Effector memory CD4-positive, alpha-beta T cell (primary cell): ENCODE results near the gene DMAC2.

ENCODE experiments used
- DNase-seq, 3 donors: peaks; one replicate each; pipeline ENCODE4 v3.0.0-alpha.2; 2020
- H3K27ac ChIP-seq: 2 replicates; pipeline ENCODE4 v1.7.0; 2013; ENCODE audit warnings: mild to moderate bottlenecking, low read length, moderate library complexity; ENCODE audit not compliant: insufficient read depth, poor library complexity, severe bottlenecking
- H3K27me3 ChIP-seq: replicated peaks from 2 replicates; pipeline ENCODE4 v1.7.0; 2013; ENCODE audit warnings: mild to moderate bottlenecking, low read length; ENCODE audit not compliant: insufficient read depth, control insufficient read depth, poor library complexity, severe bottlenecking
- H3K36me3 ChIP-seq: 2 replicates; pipeline ENCODE4 v1.7.0; 2013; ENCODE audit warnings: mild to moderate bottlenecking, low read length, moderate library complexity; ENCODE audit not compliant: control insufficient read depth, insufficient read depth
- H3K4me1 ChIP-seq: 2 replicates; pipeline ENCODE4 v1.7.0; 2013; ENCODE audit warnings: low read length, mild to moderate bottlenecking; ENCODE audit not compliant: control insufficient read depth, insufficient read depth, poor library complexity, severe bottlenecking
- H3K4me3 ChIP-seq: 2 replicates; pipeline ENCODE4 v1.7.0; 2013; ENCODE audit warnings: low read length, low read depth, mild to moderate bottlenecking; ENCODE audit not compliant: insufficient read depth, poor library complexity, severe bottlenecking
- H3K9me3 ChIP-seq: 2 replicates; pipeline ENCODE4 v1.7.0; 2013; ENCODE audit warnings: mild to moderate bottlenecking, low read length, moderate library complexity; ENCODE audit not compliant: control insufficient read depth

DMAC2 gene

DNA sequence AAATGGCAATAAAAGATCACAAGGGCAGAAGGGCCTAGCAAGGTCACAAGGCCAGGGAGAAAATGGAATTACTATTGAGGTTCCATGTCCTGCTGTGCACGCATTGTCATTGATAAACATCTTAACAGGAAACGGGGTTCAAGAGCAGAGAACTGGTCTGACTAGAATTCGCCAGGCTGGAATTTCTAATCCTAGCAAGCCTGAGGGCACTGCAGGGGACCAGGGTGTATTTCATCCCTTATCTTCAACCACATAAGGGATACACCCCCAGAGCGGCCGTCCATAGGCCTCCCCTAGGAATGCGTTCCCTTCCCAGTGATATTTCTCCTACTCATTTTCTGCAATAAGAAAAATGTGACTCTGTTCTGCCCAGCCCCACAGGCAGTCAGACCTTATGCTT is 22.8 kb upstream of the DMAC2 start:
- Histone ChIP-seq H3K27me3 (no peaks in the 10 kb centered on the region), H3K4me3 (no peak overlapping the region), H3K27ac (no peak overlapping the region), H3K4me1 (peaks cover under 1% of the 10 kb centered on the region), H3K36me3 (no peaks in the 10 kb centered on the region), H3K9me3 (no peaks in the 10 kb centered on the region)
- no peak for DNase-seq

- H3K4me3 ChIP-seq, result no peak overlapping the region
- no peaks in the 10 kb centered on the region for H3K27me3 ChIP-seq
- no peak for DNase-seq
- no peaks in the 10 kb centered on the region for H3K9me3 ChIP-seq
- H3K27ac ChIP-seq, result no peak overlapping the region
- no peaks in the 10 kb centered on the region for H3K36me3 ChIP-seq
- H3K4me1 ChIP-seq, result peaks cover 7% of the 10 kb centered on the region
These were observed 17.5 kb upstream of the DMAC2 start for GRCh38 chr19:41457241-41457640.

GRCh38 chr19:41456342-41456918 is 16.7 kb upstream of the DMAC2 start:
- no peaks in the 10 kb centered on the region for H3K27me3 ChIP-seq
- no peaks in the 10 kb centered on the region for H3K36me3 ChIP-seq
- peaks cover 7% of the 10 kb centered on the region for H3K4me1 ChIP-seq
- no peak for DNase-seq
- H3K4me3 ChIP-seq, result no peak overlapping the region
- H3K9me3 ChIP-seq, result no peaks in the 10 kb centered on the region
- H3K27ac ChIP-seq, result no peak overlapping the region

GRCh38 chr19:41455936-41456335 is 16.2 kb upstream of the DMAC2 start:
- DNase-seq, result no peak
- H3K36me3 ChIP-seq, result no peaks in the 10 kb centered on the region
- H3K9me3 ChIP-seq, result no peaks in the 10 kb centered on the region
- H3K27me3 ChIP-seq, result no peaks in the 10 kb centered on the region
- no peak overlapping the region for H3K4me3 ChIP-seq
- H3K27ac ChIP-seq, result no peak overlapping the region
- peaks cover 7% of the 10 kb centered on the region for H3K4me1 ChIP-seq

GRCh38 chr19:41452584-41453275 is 13.0 kb upstream of the DMAC2 start:
- no peak for DNase-seq
- Histone ChIP-seq H3K4me3 (no peak overlapping the region), H3K27me3 (no peaks in the 10 kb centered on the region), H3K36me3 (no peaks in the 10 kb centered on the region), H3K4me1 (peaks cover 7% of the 10 kb centered on the region), H3K9me3 (no peaks in the 10 kb centered on the region), H3K27ac (no peak overlapping the region)

- DNase-seq, result no peak
- Histone ChIP-seq H3K9me3 (no peaks in the 10 kb centered on the region), H3K4me1 (no peaks in the 10 kb centered on the region), H3K36me3 (no peaks in the 10 kb centered on the region), H3K27me3 (no peaks in the 10 kb centered on the region), H3K4me3 (no peak overlapping the region), H3K27ac (no peak overlapping the region)
These were observed 10.1 kb upstream of the DMAC2 start for GRCh38 chr19:41449865-41450178.

GRCh38 chr19:41449079-41449864 is 9.6 kb upstream of the DMAC2 start:
- no peak overlapping the region for H3K27ac ChIP-seq
- peak; percentile 46 to 57 (median 47) for DNase-seq
- H3K4me3 ChIP-seq, result peak overlapping the region; percentile 27
- H3K27me3 ChIP-seq, result no peaks in the 10 kb centered on the region
- no peaks in the 10 kb centered on the region for H3K4me1 ChIP-seq
- H3K36me3 ChIP-seq, result no peaks in the 10 kb centered on the region
- no peaks in the 10 kb centered on the region for H3K9me3 ChIP-seq

- Histone ChIP-seq H3K36me3 (no peaks in the 10 kb centered on the region), H3K27me3 (no peaks in the 10 kb centered on the region), H3K27ac (no peak overlapping the region), H3K4me1 (no peaks in the 10 kb centered on the region), H3K4me3 (no peak overlapping the region), H3K9me3 (no peaks in the 10 kb centered on the region)
- no peak for DNase-seq
These were observed 8.1 kb upstream of the DMAC2 start for GRCh38 chr19:41447732-41448332.

- Histone ChIP-seq H3K27me3 (no peaks in the 10 kb centered on the region), H3K4me1 (no peaks in the 10 kb centered on the region), H3K9me3 (no peaks in the 10 kb centered on the region), H3K27ac (no peak overlapping the region), H3K36me3 (no peaks in the 10 kb centered on the region), H3K4me3 (no peak overlapping the region)
- DNase-seq, result no peak
These were observed 5.9 kb upstream of the DMAC2 start for GRCh38 chr19:41445575-41445974.
